ENCODE measurements around the gene GRID1.

The GRID1 gene

GRCh38 chr10:86366033-86366901 is at the start of gene GRID1:
GRID1 (minus strand) TSS chr10:86366795.
- peak; percentile 59 for DNase-seq

- DNase-seq, result no peak
Observed at GRCh38 chr10:86415583-86415982, 49.0 kb upstream of the GRID1 start.

- no peak for DNase-seq
Observed at GRCh38 chr10:86415116-86415515, 48.5 kb upstream of the GRID1 start.

GRCh38 chr10:86413046-86413728 is 46.6 kb upstream of the GRID1 start:
- DNase-seq, result no peak

GRCh38 chr10:86411852-86412560 is 45.4 kb upstream of the GRID1 start:
- no peak for DNase-seq

GRCh38 chr10:86411281-86411841 is 44.8 kb upstream of the GRID1 start:
- DNase-seq, result no peak

- DNase-seq, result no peak
Observed at GRCh38 chr10:86410542-86411124, 44.0 kb upstream of the GRID1 start.

- no peak for DNase-seq
Observed at GRCh38 chr10:86409183-86409582, 42.6 kb upstream of the GRID1 start.

- DNase-seq, result peak; percentile 44
Observed at GRCh38 chr10:86403183-86403797, 36.7 kb upstream of the GRID1 start.

GRCh38 chr10:86402283-86402941 is 35.8 kb upstream of the GRID1 start:
- DNase-seq, result peak; percentile 49

GRCh38 chr10:86401588-86402282 is 35.1 kb upstream of the GRID1 start:
- DNase-seq, result peak; percentile 62

GRCh38 chr10:86400705-86401587 is 34.4 kb upstream of the GRID1 start:
- DNase-seq, result peak; percentile 76

- DNase-seq, result peak; percentile 99
Observed at GRCh38 chr10:86399879-86400704, 33.5 kb upstream of the GRID1 start.

GRCh38 chr10:86399514-86399878 is 32.9 kb upstream of the GRID1 start:
- DNase-seq, result no peak

- DNase-seq, result no peak
Observed at GRCh38 chr10:86397120-86397519, 30.5 kb upstream of the GRID1 start.

- no peak for DNase-seq
Observed at GRCh38 chr10:86393862-86394455, 27.4 kb upstream of the GRID1 start.

GRCh38 chr10:86393362-86393761 is 26.8 kb upstream of the GRID1 start:
- no peak for DNase-seq

- DNase-seq, result no peak
Observed at GRCh38 chr10:86392723-86393094, 26.1 kb upstream of the GRID1 start.

All from DMS53 (cell line).